ENCODE measurements around the gene MYADML2.
A peak's percentile ranks its signal among the peaks of the same experiment; 100 is the strongest.

The MYADML2 gene

GRCh38 chr17:81947189-81947588 is at the start of gene MYADML2:
TSS of gene MYADML2 (minus strand) at chr17:81947233. CDS start at chr17:81941741, 5,492 bp downstream.
- Histone ChIP-seq H3K9me3 (ENCODE audit: control insufficient read depth in 1 of 2, low read length in 2 of 2) (no peaks in the 10 kb centered on the region), H3K9ac (ENCODE audit: low read depth in 1 of 2, low read length in 2 of 2) (no peak within 1 kb of the TSS)

DNA sequence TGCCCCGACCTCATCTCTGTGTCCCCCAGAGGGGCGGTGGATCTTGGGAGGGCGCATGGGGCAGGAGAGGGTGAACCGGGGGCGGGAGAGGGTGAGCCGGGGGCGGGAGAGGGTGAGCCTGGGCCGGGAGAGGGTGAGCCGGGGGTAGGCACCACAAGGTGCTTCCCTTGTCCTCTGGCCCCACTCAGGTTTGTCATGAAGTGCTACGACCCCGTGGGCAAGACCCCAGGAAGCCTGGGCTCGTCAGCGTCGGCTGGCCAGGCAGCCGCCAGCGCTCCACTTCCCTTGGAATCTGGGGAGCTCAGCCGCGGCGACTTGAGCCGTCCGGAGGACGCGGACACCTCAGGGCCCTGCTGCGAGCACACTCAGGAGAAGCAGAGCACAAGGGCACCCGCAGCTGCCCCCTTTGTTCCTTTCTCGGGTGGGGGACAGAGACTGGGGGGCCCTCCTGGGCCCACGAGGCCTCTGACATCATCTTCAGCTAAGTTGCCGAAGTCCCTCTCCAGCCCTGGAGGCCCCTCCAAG is 49.3 kb upstream of the MYADML2 start:
- no peaks in the 10 kb centered on the region for H3K9me3 ChIP-seq (ENCODE audit: control insufficient read depth in 1 of 2, low read length in 2 of 2)
- peaks cover 4 to 18% of the 10 kb centered on the region in 2 donors for H3K36me3 ChIP-seq (ENCODE audit: control insufficient read depth in 1 of 2, insufficient read depth in 2 of 2, low read length in 2 of 2)
- no peak overlapping the region for H3K27ac ChIP-seq (ENCODE audit: low read depth, low read length)
- H3K9ac ChIP-seq (ENCODE audit: low read depth in 1 of 2, low read length in 2 of 2): no peak overlapping the region
- H3K4me3 ChIP-seq (ENCODE audit: low read depth in 1 of 2, low read length in 2 of 2): no peak overlapping the region
- H3K27me3 ChIP-seq (ENCODE audit: control insufficient read depth in 1 of 2, insufficient read depth in 2 of 2, low read length in 2 of 2): no peaks in the 10 kb centered on the region
- H3K4me1 ChIP-seq (ENCODE audit: control insufficient read depth in 1 of 2, insufficient read depth in 2 of 2, low read length in 2 of 2): peaks cover 23 to 34% of the 10 kb centered on the region in 2 donors

More at GRCh38 chr17:81947189-81947588, at the start of gene MYADML2:
- no peaks in the 10 kb centered on the region for H3K36me3 ChIP-seq (ENCODE audit: control insufficient read depth in 1 of 2, insufficient read depth in 2 of 2, low read length in 2 of 2)
- no peak within 1 kb of the TSS for H3K4me3 ChIP-seq (ENCODE audit: low read depth in 1 of 2, low read length in 2 of 2)
- H3K27me3 ChIP-seq (ENCODE audit: control insufficient read depth in 1 of 2, insufficient read depth in 2 of 2, low read length in 2 of 2): no peaks in the 10 kb centered on the region
- H3K27ac ChIP-seq (ENCODE audit: low read depth, low read length): no peak within 1 kb of the TSS
- no peaks in the 10 kb centered on the region for H3K4me1 ChIP-seq (ENCODE audit: control insufficient read depth in 1 of 2, insufficient read depth in 2 of 2, low read length in 2 of 2)

DNA sequence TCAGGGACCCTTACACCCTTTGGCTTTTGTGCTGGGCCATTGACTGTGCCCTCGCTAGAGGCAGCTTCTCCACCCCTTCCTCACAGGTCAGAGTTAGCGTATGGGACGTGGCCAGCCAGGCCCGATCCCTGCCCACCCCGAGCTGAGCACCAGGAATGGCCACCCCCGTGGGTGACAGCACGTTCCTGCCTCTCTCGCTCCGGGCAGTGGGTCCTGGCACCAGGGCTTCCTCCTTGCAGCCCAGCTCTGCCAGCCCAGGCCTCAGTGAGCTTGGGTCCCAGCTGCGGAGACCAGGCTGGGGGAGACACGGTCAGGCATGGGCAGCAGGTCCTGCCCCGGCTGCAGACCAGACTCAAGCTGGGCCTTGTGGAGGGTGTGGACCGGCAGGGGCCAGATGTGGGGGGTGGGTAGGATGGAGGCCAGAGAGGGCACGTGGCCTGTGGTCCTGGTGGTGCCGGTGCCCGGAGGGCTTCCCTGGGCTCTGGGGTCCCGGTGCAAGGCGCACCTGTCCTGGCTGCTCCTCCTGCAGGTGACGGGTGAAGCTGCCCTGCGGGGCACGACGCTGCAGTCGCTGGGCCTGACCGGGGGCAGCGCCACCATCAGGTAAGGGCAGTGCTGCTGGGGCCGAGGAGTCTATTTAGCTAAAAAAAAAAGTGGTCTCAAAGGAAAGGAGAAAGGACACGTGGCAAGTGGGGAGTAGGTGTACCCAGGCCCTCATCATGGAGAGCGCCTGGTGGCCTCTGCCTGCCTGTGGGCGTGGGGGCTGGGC is 48.6 kb upstream of the MYADML2 start:
- peaks cover 27 to 35% of the 10 kb centered on the region in 2 donors for H3K4me1 ChIP-seq (ENCODE audit: control insufficient read depth in 1 of 2, insufficient read depth in 2 of 2, low read length in 2 of 2)
- no peak overlapping the region for H3K4me3 ChIP-seq (ENCODE audit: low read depth in 1 of 2, low read length in 2 of 2)
- H3K9me3 ChIP-seq (ENCODE audit: control insufficient read depth in 1 of 2, low read length in 2 of 2): no peaks in the 10 kb centered on the region
- no peaks in the 10 kb centered on the region for H3K27me3 ChIP-seq (ENCODE audit: control insufficient read depth in 1 of 2, insufficient read depth in 2 of 2, low read length in 2 of 2)
- H3K36me3 ChIP-seq (ENCODE audit: control insufficient read depth in 1 of 2, insufficient read depth in 2 of 2, low read length in 2 of 2): peaks cover 4 to 18% of the 10 kb centered on the region in 2 donors
- no peak overlapping the region for H3K27ac ChIP-seq (ENCODE audit: low read depth, low read length)
- H3K9ac ChIP-seq (ENCODE audit: low read depth in 1 of 2, low read length in 2 of 2): no peak overlapping the region

DNA sequence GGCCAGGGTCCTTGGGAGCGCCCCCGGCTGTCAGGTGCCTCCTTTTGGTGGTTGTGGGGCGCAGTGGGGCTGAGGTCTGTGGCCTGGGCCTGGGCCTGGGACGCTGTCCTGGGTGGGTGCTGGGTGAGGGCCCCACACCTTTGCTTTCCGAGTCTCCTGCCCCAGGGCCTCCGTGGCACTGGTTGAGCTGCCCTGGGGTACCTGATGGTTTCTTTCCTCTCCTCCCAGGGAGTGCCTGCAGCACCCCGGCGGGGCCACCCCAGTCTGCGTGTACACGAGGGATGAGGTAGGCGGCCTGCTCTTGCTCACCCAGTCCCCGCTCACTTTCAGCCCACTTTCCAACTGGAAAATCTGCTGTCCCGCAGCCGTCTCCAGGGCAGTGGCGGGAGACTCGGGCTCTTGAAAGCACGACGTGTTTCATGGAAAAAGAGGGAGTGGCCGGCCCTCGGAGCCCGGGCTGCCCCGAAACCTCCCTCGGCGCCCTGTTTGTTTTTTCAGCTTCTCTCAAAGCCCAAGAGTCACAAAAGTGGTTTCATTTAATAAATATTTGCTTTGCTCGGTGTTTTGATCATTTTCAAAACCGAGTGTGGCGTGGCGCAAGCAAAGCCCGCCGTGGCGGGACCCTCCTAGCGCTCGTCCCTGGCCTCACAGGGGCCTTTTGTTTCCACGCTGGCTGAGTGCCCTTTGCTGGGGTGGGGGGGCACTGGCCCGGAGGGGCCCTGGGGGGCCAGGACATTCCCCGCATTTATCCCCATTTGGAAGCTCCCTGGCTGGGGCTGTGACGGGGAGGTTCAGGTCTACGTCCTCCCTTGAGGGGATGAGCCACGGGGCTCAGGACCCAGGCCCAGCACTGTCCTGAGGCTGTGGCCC is 47.8 kb upstream of the MYADML2 start:
- no peak overlapping the region for H3K4me3 ChIP-seq (ENCODE audit: low read depth in 1 of 2, low read length in 2 of 2)
- peaks cover 4 to 18% of the 10 kb centered on the region in 2 donors for H3K36me3 ChIP-seq (ENCODE audit: control insufficient read depth in 1 of 2, insufficient read depth in 2 of 2, low read length in 2 of 2)
- no peak overlapping the region for H3K27ac ChIP-seq (ENCODE audit: low read depth, low read length)
- H3K27me3 ChIP-seq (ENCODE audit: control insufficient read depth in 1 of 2, insufficient read depth in 2 of 2, low read length in 2 of 2): no peaks in the 10 kb centered on the region
- peaks cover 21 to 28% of the 10 kb centered on the region in 2 donors for H3K4me1 ChIP-seq (ENCODE audit: control insufficient read depth in 1 of 2, insufficient read depth in 2 of 2, low read length in 2 of 2)
- H3K9ac ChIP-seq (ENCODE audit: low read depth in 1 of 2, low read length in 2 of 2): no peak overlapping the region
- H3K9me3 ChIP-seq (ENCODE audit: control insufficient read depth in 1 of 2, low read length in 2 of 2): no peaks in the 10 kb centered on the region

DNA sequence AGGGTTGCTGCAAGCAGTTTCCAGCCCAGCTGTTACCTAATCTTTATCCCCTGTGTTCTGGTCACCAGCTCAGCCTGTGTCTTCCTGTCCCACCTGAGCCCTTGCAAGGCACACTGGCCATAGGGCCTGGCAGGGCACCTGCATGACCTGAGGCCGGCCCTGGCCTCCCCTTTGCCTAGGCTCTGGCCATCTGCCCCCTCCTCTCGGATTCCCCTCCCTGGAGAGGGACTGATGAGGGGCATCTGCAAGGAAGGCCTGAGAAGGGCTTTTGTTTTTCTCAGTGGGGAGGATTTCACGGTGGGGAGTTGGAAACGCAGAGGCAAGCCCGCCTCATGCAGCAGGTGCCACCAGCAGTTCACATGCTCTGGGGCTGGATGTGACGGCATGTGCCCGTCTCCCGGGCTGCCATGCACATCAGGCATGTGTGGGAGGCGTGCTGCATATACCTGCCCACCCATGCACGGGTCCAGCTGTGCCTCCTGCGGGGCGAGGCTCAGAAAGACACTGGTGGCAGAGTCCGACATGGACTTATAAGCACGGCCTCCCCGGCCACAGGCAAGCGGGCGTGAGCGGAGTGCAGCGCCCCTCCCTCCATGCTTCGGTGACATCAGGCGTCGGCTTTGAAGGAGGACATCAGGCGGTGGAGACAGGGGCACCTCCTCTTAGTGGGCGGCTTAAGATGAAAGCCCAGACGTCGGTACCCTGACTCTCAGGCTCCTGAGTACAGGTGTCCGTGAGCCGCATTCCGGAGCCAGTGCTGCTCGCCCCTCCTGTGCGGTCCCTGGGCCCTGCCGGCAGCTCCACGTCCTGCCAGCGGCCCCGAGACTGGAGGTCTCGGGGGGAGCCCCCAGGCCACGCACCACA is 46.9 kb upstream of the MYADML2 start:
- Histone ChIP-seq H3K9ac (ENCODE audit: low read depth in 1 of 2, low read length in 2 of 2) (no peak overlapping the region), H3K9me3 (ENCODE audit: control insufficient read depth in 1 of 2, low read length in 2 of 2) (no peaks in the 10 kb centered on the region), H3K4me1 (ENCODE audit: control insufficient read depth in 1 of 2, insufficient read depth in 2 of 2, low read length in 2 of 2) (peaks cover 20 to 24% of the 10 kb centered on the region in 2 donors), H3K27ac (ENCODE audit: low read depth, low read length) (no peak overlapping the region), H3K27me3 (ENCODE audit: control insufficient read depth in 1 of 2, insufficient read depth in 2 of 2, low read length in 2 of 2) (no peaks in the 10 kb centered on the region), H3K4me3 (ENCODE audit: low read depth in 1 of 2, low read length in 2 of 2) (no peak overlapping the region), H3K36me3 (ENCODE audit: control insufficient read depth in 1 of 2, insufficient read depth in 2 of 2, low read length in 2 of 2) (peaks cover 4 to 18% of the 10 kb centered on the region in 2 donors)

DNA sequence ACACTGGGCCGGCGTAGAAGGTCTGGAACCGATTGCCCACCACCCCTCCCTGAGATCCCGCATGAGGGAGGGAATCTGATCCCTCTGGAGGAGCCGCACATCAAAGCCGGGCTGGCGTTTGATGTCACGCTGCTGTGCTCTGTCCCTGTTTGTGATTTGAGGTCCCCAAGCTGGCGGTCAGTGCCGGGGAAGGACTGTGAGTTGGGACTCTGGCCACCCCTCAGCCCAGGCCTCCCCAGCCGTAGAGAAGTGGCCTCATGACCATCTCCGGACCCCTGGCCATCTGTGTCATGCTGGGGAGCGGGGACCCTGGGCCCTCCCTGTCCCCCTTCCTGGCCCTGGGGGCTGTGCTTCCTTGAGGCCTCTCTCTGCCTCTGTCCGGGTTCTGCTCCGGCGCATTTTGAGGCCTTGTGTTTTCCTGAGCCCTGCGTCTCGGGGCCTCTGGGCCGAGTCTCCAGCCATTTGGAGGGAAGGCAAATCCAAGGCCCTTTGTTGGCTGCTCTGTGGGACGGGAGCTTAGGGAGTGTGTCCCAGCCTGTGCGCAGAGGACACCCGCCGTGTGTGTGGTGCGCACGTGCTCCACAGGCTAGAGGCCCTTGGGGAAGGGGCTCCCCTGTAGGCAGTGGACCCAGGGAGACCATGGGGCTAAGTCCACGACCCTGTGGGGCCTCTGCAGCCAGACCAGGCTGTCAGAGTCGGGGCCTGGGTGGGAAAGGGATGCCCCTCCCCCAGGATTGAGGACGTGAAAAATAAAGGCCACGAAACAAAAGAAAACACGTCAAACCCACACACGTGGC is 45.5 kb upstream of the MYADML2 start:
- H3K27ac ChIP-seq (ENCODE audit: low read depth, low read length): no peak overlapping the region
- H3K36me3 ChIP-seq (ENCODE audit: control insufficient read depth in 1 of 2, insufficient read depth in 2 of 2, low read length in 2 of 2): peaks cover 4 to 21% of the 10 kb centered on the region in 2 donors
- peak overlapping the region in 1 of 2 donors; percentile 35 for H3K4me3 ChIP-seq (ENCODE audit: low read depth in 1 of 2, low read length in 2 of 2)

DNA sequence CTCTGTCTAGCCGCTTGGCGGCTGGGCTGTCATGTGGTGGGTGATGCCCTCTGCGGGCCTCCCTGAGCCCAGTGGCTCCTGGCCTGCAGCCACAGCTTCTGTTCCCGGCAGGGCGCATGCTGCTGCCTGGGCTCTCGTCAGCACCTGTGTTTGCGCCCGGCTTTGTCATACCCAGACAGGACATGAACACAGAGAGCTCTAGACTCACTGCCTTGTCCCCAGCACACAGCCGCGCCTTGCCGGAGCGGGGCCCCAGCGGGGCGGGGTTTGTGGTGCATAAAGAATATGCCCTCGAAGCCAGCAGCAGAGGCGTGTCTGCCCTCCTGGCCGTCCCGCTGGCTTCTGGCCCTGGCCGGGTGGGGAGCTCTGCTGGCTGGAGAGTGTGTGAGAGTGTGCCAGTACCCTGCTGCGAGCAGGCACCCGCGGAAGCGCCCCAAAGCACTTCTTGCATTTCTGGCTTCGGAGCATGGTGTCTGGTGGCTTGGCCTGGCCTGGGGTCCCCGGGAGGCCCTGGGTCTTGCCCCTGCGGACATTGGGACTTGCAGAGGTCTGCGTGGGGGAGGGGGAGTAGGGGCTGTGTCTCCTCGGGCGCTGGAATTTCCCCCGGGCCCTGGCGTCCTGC is 44.8 kb upstream of the MYADML2 start:
- Histone ChIP-seq H3K9me3 (ENCODE audit: control insufficient read depth in 1 of 2, low read length in 2 of 2) (no peaks in the 10 kb centered on the region), H3K27me3 (ENCODE audit: control insufficient read depth in 1 of 2, insufficient read depth in 2 of 2, low read length in 2 of 2) (no peaks in the 10 kb centered on the region), H3K9ac (ENCODE audit: low read depth in 1 of 2, low read length in 2 of 2) (peak overlapping the region; percentile 6 to 30), H3K27ac (ENCODE audit: low read depth, low read length) (peak overlapping the region; percentile 36), H3K4me3 (ENCODE audit: low read depth in 1 of 2, low read length in 2 of 2) (peak overlapping the region; percentile 28 to 35), H3K4me1 (ENCODE audit: control insufficient read depth in 1 of 2, insufficient read depth in 2 of 2, low read length in 2 of 2) (peaks cover 20 to 24% of the 10 kb centered on the region in 2 donors), H3K36me3 (ENCODE audit: control insufficient read depth in 1 of 2, insufficient read depth in 2 of 2, low read length in 2 of 2) (peaks cover 6 to 23% of the 10 kb centered on the region in 2 donors)

More for the DNA sequence above, 45.5 kb upstream of the MYADML2 start:
- Histone ChIP-seq H3K27me3 (ENCODE audit: control insufficient read depth in 1 of 2, insufficient read depth in 2 of 2, low read length in 2 of 2) (no peaks in the 10 kb centered on the region), H3K9ac (ENCODE audit: low read depth in 1 of 2, low read length in 2 of 2) (peak overlapping the region in 1 of 2 donors; percentile 10), H3K9me3 (ENCODE audit: control insufficient read depth in 1 of 2, low read length in 2 of 2) (no peaks in the 10 kb centered on the region), H3K4me1 (ENCODE audit: control insufficient read depth in 1 of 2, insufficient read depth in 2 of 2, low read length in 2 of 2) (peaks cover 20 to 24% of the 10 kb centered on the region in 2 donors)

DNA sequence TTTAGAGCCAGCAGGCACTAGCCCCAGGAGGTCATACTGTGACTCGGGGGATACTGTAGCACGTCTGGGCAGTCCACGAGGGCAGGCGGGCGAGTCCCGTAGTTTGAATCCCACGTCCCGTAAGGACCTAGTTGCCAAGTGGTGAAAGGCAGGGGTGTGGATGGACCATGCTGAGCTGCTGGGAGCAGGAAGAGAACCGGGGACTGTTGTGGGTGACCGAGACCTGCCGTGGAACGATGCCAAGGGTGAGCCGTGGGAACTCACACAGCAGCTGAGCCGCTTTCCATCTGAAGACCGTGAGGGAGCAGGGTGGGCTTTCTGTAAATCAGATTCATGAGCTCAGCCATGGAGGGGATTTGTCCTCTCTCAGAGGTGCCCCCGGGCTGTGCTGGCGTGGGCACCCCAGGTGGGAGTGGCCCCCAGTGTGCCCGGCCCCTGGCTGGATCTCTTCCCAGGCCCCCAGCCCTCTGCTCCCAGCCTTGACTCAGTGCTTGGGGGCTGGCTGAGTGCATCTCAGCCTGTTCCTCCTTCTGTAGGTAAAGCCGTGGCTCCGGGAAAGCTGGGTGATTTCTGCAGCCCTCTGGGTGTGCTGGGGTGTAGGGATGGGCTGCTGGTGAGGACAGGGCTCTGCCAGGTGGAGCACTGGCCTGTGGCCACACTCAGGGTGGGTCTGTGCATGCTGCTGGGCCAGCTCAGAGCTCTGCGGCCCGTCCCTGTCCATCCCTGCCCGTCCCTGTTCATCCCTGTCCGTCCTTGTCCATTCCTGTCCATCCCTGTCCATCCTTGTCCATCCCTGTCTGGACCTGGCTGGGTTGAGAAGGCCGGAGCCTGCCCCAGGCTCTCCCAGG is 44.0 kb upstream of the MYADML2 start:
- Histone ChIP-seq H3K9me3 (ENCODE audit: control insufficient read depth in 1 of 2, low read length in 2 of 2) (no peaks in the 10 kb centered on the region), H3K4me1 (ENCODE audit: control insufficient read depth in 1 of 2, insufficient read depth in 2 of 2, low read length in 2 of 2) (peaks cover 20 to 24% of the 10 kb centered on the region in 2 donors), H3K4me3 (ENCODE audit: low read depth in 1 of 2, low read length in 2 of 2) (peak overlapping the region in 1 of 2 donors; percentile 28), H3K27ac (ENCODE audit: low read depth, low read length) (peak overlapping the region; percentile 36), H3K36me3 (ENCODE audit: control insufficient read depth in 1 of 2, insufficient read depth in 2 of 2, low read length in 2 of 2) (peaks cover 9 to 28% of the 10 kb centered on the region in 2 donors), H3K27me3 (ENCODE audit: control insufficient read depth in 1 of 2, insufficient read depth in 2 of 2, low read length in 2 of 2) (no peaks in the 10 kb centered on the region), H3K9ac (ENCODE audit: low read depth in 1 of 2, low read length in 2 of 2) (peak overlapping the region; percentile 6 to 30)

Measured in duodenal mucosa (tissue), 2 donors.